ENCODE data around the gene TMEM52. TPM values are rescaled to one million over a fixed set of nuclear protein-coding genes. Genes with fewer than 3 reads are reported as not detected.

TMEM52 gene
- total and polyA plus RNA-seq, 2 of the 8 experiments (the other 6 are each of a cell fraction or from before 2014, with no cell fraction given): 14.6 to 30.2 TPM

DNA sequence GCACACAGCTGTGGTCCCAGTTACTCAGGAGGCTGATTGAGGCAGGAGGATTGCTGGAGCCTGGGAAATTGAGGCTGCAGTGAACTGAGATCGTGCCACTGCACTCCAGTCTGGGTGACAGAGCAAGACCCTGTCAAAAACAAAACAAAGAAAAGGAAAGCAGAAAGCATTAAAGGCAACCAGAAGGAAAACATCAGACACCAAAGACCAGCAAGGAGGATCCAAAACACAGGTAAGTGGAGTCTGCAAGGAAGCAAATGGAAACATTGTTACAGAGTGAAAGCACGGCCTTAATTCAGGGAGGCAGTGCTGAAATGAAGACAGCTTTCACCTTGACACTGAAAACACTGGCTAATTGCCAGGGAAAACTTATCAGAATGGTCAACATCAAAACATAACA lies 43.7 kb upstream of the TMEM52 start:
- Histone ChIP-seq H3K4me2 (ENCODE audit: insufficient read depth in 1 of 2, low read depth in 2 of 2, low read length in 2 of 2) (no peak overlapping the region), H2AFZ (ENCODE audit: low read length) (no peak overlapping the region), H3K9ac (replicated peaks in 1 of 4; ENCODE audit: extremely low read depth in 1 of 4, low read depth in 3 of 4, low read length in 3 of 4) (no peak overlapping the region), H3K18ac (ENCODE audit: extremely low read depth, low read length) (no peak overlapping the region), H3K56ac (replicated peaks; ENCODE audit: insufficient read length, low read depth, low read length) (no peak overlapping the region), H2BK15ac (ENCODE audit: low read length) (no peak overlapping the region), H2BK20ac (ENCODE audit: low read length) (no peak overlapping the region), H3K36me3 (ENCODE audit: control insufficient read depth in 2 of 4, insufficient read depth in 4 of 4, low read length in 3 of 4) (no peaks in the 10 kb centered on the region), H3K9me3 (ENCODE audit: insufficient read depth in 2 of 2, low read depth in 1 of 2, low read length in 1 of 2) (no peaks in the 10 kb centered on the region), H3K4me3 (ENCODE audit: extremely low read depth in 1 of 4, insufficient read depth in 2 of 4, low read depth in 3 of 4, low read length in 4 of 4) (no peak overlapping the region), H2BK5ac (ENCODE audit: low read depth, low read length) (no peak overlapping the region), H3K23me2 (ENCODE audit: low read depth, low read length) (no peaks in the 10 kb centered on the region; the same call in 1 of the 2 replicates), H3K4me1 (replicated peaks in 1 of 4; ENCODE audit: control insufficient read depth in 3 of 4, insufficient read depth in 4 of 4, low read length in 3 of 4) (peaks cover 0 to 12% (median 10%) of the 10 kb centered on the region in 4 experiments; a peak in 6 of 7 replicates), H4K20me1 (replicated peaks in 1 of 2; ENCODE audit: control insufficient read depth in 1 of 2, insufficient read depth in 2 of 2, low read length in 2 of 2) (peaks cover 0 to 3% of the 10 kb centered on the region in 2 experiments), H3K79me1 (ENCODE audit: low read depth, low read length) (no peaks in the 10 kb centered on the region), H4K91ac (replicated peaks; ENCODE audit: insufficient read length, low read length) (no peak overlapping the region), H3K14ac (ENCODE audit: insufficient read length) (no peak overlapping the region), H3K27me3 (replicated peaks in 1 of 4; ENCODE audit: control insufficient read depth in 3 of 4, extremely low read depth in 1 of 4, insufficient read depth in 3 of 4, low read length in 3 of 4) (no peaks in the 10 kb centered on the region; a peak in 1 of 7 replicates), H2BK12ac (ENCODE audit: low read depth, low read length) (no peak overlapping the region), H4K5ac (ENCODE audit: insufficient read length, low read depth, low read length) (no peak overlapping the region), H2AK5ac (ENCODE audit: low read depth, low read length) (no peak overlapping the region), H4K8ac (ENCODE audit: extremely low read depth, insufficient read depth, low read length) (no peak overlapping the region), H3K23ac (ENCODE audit: insufficient read length) (no peak overlapping the region), H3K27ac (ENCODE audit: low read depth, low read length) (no peak overlapping the region), H3K4ac (replicated peaks; ENCODE audit: insufficient read length, low read depth, low read length) (no peak overlapping the region), H2BK120ac (replicated peaks; ENCODE audit: low read depth, low read length) (no peak overlapping the region), H3K79me2 (ENCODE audit: control insufficient read depth in 1 of 2, insufficient read depth in 2 of 2, low read length in 2 of 2) (no peaks in the 10 kb centered on the region)
- 79% methylated on average over 2 of the region's 2 CpGs; no CpG with 5 or more reads in 1 of the 2 experiments for WGBS, 2 experiments (ENCODE audit: extremely low coverage in 1 of 2, insufficient coverage in 1 of 2, insufficient read length in 1 of 2, insufficient replicate concordance in 2 of 2, low coverage in 1 of 2, low lambda C conversion rate in 2 of 2, missing lambda C conversion rate in 1 of 2)
- no peak for DNase-seq (ENCODE audit: low read depth in 1 of 2, low spot score in 2 of 2)
- TF ChIP-seq CBX8 (IDR thresholded peaks at IDR 0.05; ENCODE audit: borderline replicate concordance, low read depth, low read length) (no peak), GABPA (IDR thresholded peaks at IDR 0.05; ENCODE audit: borderline replicate concordance, insufficient read depth, low read length) (no peak)
- no peak for FAIRE-seq
- ChIA-PET CTCF (ENCODE audit: partially characterized antibody) (interaction anchor here (3.6 to 15.6 kb wide), 2 partner anchors 21 to 81 kb away, joined by 27 to 249 read pairs; no protein-coding TSS in a partner anchor), POLR2A (ENCODE audit: partially characterized antibody) (interaction anchor here (1.3 kb wide), 1 partner anchor 86 kb away, joined by 3 read pairs; no protein-coding TSS in a partner anchor)

Data from H1 (cell line).